MM.1S (cell line): ENCODE data around the gene CD320.
A peak's percentile ranks its signal among the peaks of the same experiment; 100 is the strongest.

Experiments
- DNase-seq: peaks from one replicate; pipeline ENCODE4 v3.0.0-alpha.2; 2015
- H2AFZ ChIP-seq: fragments of 300-600 bp; sonication (generic); 2 replicates; pipeline ENCODE4 v1.6.0; 2016; ENCODE audit warnings: antibody characterized with exemption, low read length
- H3F3A ChIP-seq: fragments of 300-600 bp; sonication (generic); 2 replicates; pipeline ENCODE4 v1.6.1; 2016; ENCODE audit warnings: mild to moderate bottlenecking, antibody characterized with exemption, low read length, moderate library complexity, mixed read lengths; ENCODE audit not compliant: insufficient read depth
- H3K27ac ChIP-seq: fragments of 300-600 bp; sonication (generic); 2 replicates; pipeline ENCODE4 v1.5.1; 2016; ENCODE audit warnings: mild to moderate bottlenecking, low read length
- H3K27me3 ChIP-seq: fragments of 300-600 bp; sonication (generic); replicated peaks from 2 replicates; pipeline ENCODE4 v1.6.0; 2016; ENCODE audit warnings: low read length; ENCODE audit not compliant: insufficient read depth
- H3K36me3 ChIP-seq: fragments of 300-600 bp; sonication (generic); replicated peaks from 2 replicates; pipeline ENCODE4 v1.6.1; 2016; ENCODE audit warnings: mild to moderate bottlenecking, low read length, mixed read lengths; ENCODE audit not compliant: insufficient read depth
- H3K4me1 ChIP-seq: fragments of 300-600 bp; sonication (generic); 2 replicates; pipeline ENCODE4 v1.6.1; 2016; ENCODE audit warnings: low read length, mixed read lengths
- H3K4me2 ChIP-seq: fragments of 300-600 bp; sonication (generic); 2 replicates; pipeline ENCODE4 v1.6.0; 2016; ENCODE audit warnings: low read depth, low read length
- H3K4me3 ChIP-seq: fragments of 300-600 bp; sonication (generic); 2 replicates; pipeline ENCODE4 v1.5.1; 2016; ENCODE audit warnings: low read length, mixed read lengths
- H3K79me2 ChIP-seq: fragments of 300-600 bp; sonication (generic); 2 replicates; pipeline ENCODE4 v1.6.1; 2016; ENCODE audit warnings: mixed run types, low read length, mixed read lengths
- H3K9ac ChIP-seq: fragments of 300-600 bp; sonication (generic); 2 replicates; pipeline ENCODE4 v1.6.1; 2016; ENCODE audit warnings: low read length, mixed read lengths
- H3K9me2 ChIP-seq: fragments of 300-600 bp; sonication (generic); replicated peaks from 2 replicates; pipeline ENCODE4 v1.6.1; 2016; ENCODE audit warnings: mild to moderate bottlenecking, low read length, mixed read lengths; ENCODE audit not compliant: insufficient read depth
- H3K9me3 ChIP-seq: fragments of 300-600 bp; sonication (generic); replicated peaks from 2 replicates; pipeline ENCODE4 v1.6.1; 2016; ENCODE audit warnings: mild to moderate bottlenecking, low read length, mixed read lengths; ENCODE audit not compliant: insufficient read depth
- H4K20me1 ChIP-seq: fragments of 300-600 bp; sonication (generic); 2 replicates; pipeline ENCODE4 v1.6.1; 2016; ENCODE audit warnings: mild to moderate bottlenecking, low read length, moderate library complexity, mixed read lengths; ENCODE audit not compliant: insufficient read depth
- CTCF ChIP-seq: fragments of 300-600 bp; sonication (generic); IDR thresholded peaks from 2 replicates; pipeline ENCODE4 v1.5.1; 2016; ENCODE audit warnings: antibody characterized with exemption, low read length, mixed read lengths
- EZH2 ChIP-seq: fragments of 300-600 bp; sonication (generic); optimal IDR thresholded peaks from 2 replicates; pipeline ENCODE3; 2017; ENCODE audit warnings: low read depth, mild to moderate bottlenecking, antibody characterized with exemption, low read length, mixed read lengths
- EZH2phosphoT487 ChIP-seq: fragments of 300-600 bp; sonication (generic); IDR thresholded peaks from 2 replicates; pipeline ENCODE4 v1.6.1; 2018; ENCODE audit warnings: antibody characterized with exemption, low read length

The CD320 gene

GRCh38 chr19:8324186-8325050 lies 16.3 kb upstream of the CD320 start:
- peaks cover 11% of the 10 kb centered on the region for H3K36me3 ChIP-seq
- DNase-seq, result peak; percentile 21
- no peak overlapping the region for H3K4me2 ChIP-seq
- no peak overlapping the region for H3K4me3 ChIP-seq
- H4K20me1 ChIP-seq, result peaks cover 4% of the 10 kb centered on the region; the same call in 1 of the 2 replicates
- H3K9me2 ChIP-seq, result no peaks in the 10 kb centered on the region
- H3F3A ChIP-seq, result peaks cover 39% of the 10 kb centered on the region
- no peak overlapping the region for H3K27ac ChIP-seq
- peaks cover 8% of the 10 kb centered on the region for H3K4me1 ChIP-seq
- H3K27me3 ChIP-seq, result peaks cover 15% of the 10 kb centered on the region
- H3K9me3 ChIP-seq, result no peaks in the 10 kb centered on the region
- TF ChIP-seq CTCF (peak; percentile 22; the same call in 1 of the 2 replicates), EZH2 (no peak), EZH2phosphoT487 (no peak)
- no peak overlapping the region for H2AFZ ChIP-seq
- peaks cover 36% of the 10 kb centered on the region for H3K79me2 ChIP-seq
- H3K9ac ChIP-seq, result no peak overlapping the region

GRCh38 chr19:8323781-8324185 lies 15.6 kb upstream of the CD320 start:
- H4K20me1 ChIP-seq, result peaks cover 4% of the 10 kb centered on the region; the same call in 1 of the 2 replicates
- peaks cover 40% of the 10 kb centered on the region for H3K79me2 ChIP-seq
- no peaks in the 10 kb centered on the region for H3K9me2 ChIP-seq
- no peak overlapping the region for H2AFZ ChIP-seq
- no peak overlapping the region for H3K4me2 ChIP-seq
- peaks cover 8% of the 10 kb centered on the region for H3K4me1 ChIP-seq
- no peaks in the 10 kb centered on the region for H3K9me3 ChIP-seq
- no peak for DNase-seq
- TF ChIP-seq EZH2 (no peak), CTCF (no peak), EZH2phosphoT487 (no peak)
- peaks cover 13% of the 10 kb centered on the region for H3K27me3 ChIP-seq
- peaks cover 39% of the 10 kb centered on the region for H3F3A ChIP-seq
- H3K36me3 ChIP-seq, result peaks cover 11% of the 10 kb centered on the region
- no peak overlapping the region for H3K27ac ChIP-seq
- H3K9ac ChIP-seq, result no peak overlapping the region
- no peak overlapping the region for H3K4me3 ChIP-seq

GRCh38 chr19:8322638-8322997 lies 14.5 kb upstream of the CD320 start:
- Histone ChIP-seq H3K9me3 (no peaks in the 10 kb centered on the region), H3F3A (peaks cover 39% of the 10 kb centered on the region), H4K20me1 (peaks cover 4% of the 10 kb centered on the region; the same call in 1 of the 2 replicates), H3K9me2 (no peaks in the 10 kb centered on the region), H3K79me2 (peaks cover 40% of the 10 kb centered on the region), H3K36me3 (peaks cover 11% of the 10 kb centered on the region), H3K9ac (peak overlapping the region; percentile 83; the same call in 1 of the 2 replicates), H3K4me2 (peak overlapping the region; percentile 90), H3K4me1 (peaks cover 8% of the 10 kb centered on the region), H3K27me3 (0 out of 2 replicates have a peak, but pooled peaks cover 2% of the 10 kb centered on the region), H3K27ac (no peak overlapping the region), H3K4me3 (peak overlapping the region; percentile 89), H2AFZ (no peak overlapping the region)
- DNase-seq, result no peak
- no peak for TF ChIP-seq CTCF
